HL-60 (cell line): Measurements from ENCODE around the gene GOLM1.

ENCODE experiments used
- TF ChIP-seq, protein P1 (sequence below): IDR thresholded peaks from one replicate; pipeline ENCODE4 v1.5.1; 2011; ENCODE audit warnings: low read length, control low read depth, inconsistent platforms; ENCODE audit not compliant: insufficient read depth
- TF ChIP-seq, protein P2 (sequence below): IDR thresholded peaks from 2 replicates; pipeline ENCODE4 v1.6.1; 2012; ENCODE audit warnings: low read depth; ENCODE audit not compliant: insufficient replicate concordance

DNA sequence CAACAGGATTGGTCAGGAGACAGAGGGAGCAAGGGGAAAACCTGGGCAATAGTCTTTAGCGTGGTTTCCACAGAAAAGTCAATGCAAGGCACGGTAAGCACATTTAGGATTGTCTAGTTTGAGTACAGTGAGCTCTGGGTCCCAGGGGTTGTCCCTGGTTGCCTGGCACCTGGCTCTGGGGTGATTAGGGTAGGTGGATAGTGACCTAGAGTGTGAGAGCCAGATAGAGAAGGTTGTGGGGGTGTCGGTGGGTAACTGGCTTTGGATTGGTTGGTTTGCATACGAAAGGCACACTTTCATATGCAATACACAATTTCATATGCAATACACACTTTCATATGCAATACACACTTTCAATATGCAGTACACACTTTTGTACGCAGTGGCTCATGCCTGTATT lies 20.1 kb upstream of the GOLM1 start:
- TF ChIP-seq, protein P1, sequence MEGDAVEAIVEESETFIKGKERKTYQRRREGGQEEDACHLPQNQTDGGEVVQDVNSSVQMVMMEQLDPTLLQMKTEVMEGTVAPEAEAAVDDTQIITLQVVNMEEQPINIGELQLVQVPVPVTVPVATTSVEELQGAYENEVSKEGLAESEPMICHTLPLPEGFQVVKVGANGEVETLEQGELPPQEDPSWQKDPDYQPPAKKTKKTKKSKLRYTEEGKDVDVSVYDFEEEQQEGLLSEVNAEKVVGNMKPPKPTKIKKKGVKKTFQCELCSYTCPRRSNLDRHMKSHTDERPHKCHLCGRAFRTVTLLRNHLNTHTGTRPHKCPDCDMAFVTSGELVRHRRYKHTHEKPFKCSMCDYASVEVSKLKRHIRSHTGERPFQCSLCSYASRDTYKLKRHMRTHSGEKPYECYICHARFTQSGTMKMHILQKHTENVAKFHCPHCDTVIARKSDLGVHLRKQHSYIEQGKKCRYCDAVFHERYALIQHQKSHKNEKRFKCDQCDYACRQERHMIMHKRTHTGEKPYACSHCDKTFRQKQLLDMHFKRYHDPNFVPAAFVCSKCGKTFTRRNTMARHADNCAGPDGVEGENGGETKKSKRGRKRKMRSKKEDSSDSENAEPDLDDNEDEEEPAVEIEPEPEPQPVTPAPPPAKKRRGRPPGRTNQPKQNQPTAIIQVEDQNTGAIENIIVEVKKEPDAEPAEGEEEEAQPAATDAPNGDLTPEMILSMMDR: no peak
- TF ChIP-seq, protein P2, sequence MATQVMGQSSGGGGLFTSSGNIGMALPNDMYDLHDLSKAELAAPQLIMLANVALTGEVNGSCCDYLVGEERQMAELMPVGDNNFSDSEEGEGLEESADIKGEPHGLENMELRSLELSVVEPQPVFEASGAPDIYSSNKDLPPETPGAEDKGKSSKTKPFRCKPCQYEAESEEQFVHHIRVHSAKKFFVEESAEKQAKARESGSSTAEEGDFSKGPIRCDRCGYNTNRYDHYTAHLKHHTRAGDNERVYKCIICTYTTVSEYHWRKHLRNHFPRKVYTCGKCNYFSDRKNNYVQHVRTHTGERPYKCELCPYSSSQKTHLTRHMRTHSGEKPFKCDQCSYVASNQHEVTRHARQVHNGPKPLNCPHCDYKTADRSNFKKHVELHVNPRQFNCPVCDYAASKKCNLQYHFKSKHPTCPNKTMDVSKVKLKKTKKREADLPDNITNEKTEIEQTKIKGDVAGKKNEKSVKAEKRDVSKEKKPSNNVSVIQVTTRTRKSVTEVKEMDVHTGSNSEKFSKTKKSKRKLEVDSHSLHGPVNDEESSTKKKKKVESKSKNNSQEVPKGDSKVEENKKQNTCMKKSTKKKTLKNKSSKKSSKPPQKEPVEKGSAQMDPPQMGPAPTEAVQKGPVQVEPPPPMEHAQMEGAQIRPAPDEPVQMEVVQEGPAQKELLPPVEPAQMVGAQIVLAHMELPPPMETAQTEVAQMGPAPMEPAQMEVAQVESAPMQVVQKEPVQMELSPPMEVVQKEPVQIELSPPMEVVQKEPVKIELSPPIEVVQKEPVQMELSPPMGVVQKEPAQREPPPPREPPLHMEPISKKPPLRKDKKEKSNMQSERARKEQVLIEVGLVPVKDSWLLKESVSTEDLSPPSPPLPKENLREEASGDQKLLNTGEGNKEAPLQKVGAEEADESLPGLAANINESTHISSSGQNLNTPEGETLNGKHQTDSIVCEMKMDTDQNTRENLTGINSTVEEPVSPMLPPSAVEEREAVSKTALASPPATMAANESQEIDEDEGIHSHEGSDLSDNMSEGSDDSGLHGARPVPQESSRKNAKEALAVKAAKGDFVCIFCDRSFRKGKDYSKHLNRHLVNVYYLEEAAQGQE: no peak
